GM12873 (cell line): ENCODE results near the gene DGKQ.

Experiments used
- CTCF ChIP-seq: IDR thresholded peaks from 2 replicates; pipeline ENCODE4 v1.5.1; 2012; ENCODE audit warnings: low read depth, mild to moderate bottlenecking, moderate library complexity, low read length, control low read depth; ENCODE audit not compliant: insufficient read depth; ENCODE audit errors: missing control alignments

DGKQ gene

GRCh38 chr4:917992-918391 lies 55.4 kb downstream of the DGKQ start:
- TF ChIP-seq CTCF, result no peak

- no peak for TF ChIP-seq CTCF
These were observed 55.9 kb downstream of the DGKQ start for GRCh38 chr4:917466-917865.

DNA sequence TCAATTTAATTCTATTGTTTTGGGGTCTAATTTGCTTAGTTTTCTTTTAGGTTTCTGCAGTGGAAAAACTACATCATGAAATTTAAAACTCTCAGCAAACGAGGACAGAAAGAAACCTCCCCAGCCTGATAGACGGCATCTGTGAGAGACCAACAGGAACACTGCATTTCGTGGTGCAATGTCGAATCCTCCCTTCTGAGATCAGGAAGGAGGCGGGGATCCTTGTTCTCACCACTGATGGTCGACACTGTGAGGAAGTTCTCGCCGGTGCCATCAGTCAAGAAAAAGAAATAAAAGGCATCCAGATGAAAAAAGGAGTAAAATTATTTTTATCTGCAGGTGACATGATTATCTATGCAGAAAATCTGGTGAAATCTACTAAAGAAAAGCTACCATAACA lies 57.8 kb downstream of the DGKQ start:
- TF ChIP-seq CTCF, result no peak

GRCh38 chr4:915041-915474 lies 58.3 kb downstream of the DGKQ start:
- no peak for TF ChIP-seq CTCF

- TF ChIP-seq CTCF, result no peak
These were observed 58.8 kb downstream of the DGKQ start for GRCh38 chr4:914531-914930.

DNA sequence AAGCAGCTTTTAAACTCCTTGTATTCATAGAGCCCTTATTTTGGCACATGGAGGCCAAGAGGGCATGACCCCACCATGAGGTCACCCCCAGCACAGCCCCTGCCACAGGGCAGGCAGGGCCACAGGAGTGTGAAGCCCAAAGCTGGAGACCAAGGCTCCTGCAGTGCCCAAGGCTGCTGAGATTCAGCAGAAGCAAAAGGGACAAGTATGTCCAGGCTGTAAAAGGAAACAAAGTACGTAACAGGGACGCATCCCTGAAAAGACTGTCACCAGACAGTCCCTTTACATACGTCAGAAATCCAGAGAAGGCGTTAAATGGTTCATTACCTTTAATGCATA lies 60.1 kb downstream of the DGKQ start:
- TF ChIP-seq CTCF, result no peak

DNA sequence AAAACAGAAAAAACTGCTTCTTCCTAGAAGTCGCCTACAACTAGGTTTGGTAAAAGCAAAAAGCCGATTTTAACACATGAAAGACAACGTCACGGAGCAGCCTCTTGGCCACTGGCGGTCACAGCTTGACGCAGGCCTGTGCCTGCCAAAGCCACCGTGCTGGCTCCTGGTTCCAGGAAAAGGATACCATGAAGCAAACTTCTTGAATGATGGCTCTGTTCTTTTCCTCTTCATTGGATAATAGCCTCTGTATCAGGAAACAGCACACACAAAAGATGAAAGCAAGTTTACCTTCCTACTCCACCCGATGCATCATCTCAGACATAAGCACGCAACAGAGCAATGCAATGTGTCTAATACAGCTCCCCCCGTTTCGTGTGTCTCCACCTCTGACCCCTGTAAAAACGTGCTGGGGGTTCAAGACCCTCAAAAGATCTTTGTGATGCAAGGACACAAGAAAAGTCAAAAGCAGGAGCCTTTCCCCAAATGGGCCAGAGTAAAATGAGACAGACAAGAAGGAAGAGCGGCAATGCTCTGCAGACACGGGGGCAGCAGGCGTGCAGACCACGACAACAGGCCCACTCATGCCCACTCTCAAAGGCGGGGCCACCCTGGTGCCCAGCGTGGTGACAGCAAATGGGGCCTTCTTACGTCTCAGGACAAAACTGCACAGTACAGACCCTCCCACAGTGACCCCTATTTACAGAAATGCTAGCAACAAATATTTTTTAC lies 60.7 kb downstream of the DGKQ start:
- no peak for TF ChIP-seq CTCF
